HG03520 (cell line): ENCODE data around the gene LIMD2.
A peak's percentile ranks its signal among the peaks of the same experiment; 100 is the strongest.

Experiments used
- ATAC-seq: cut with Tn5 transposase; IDR thresholded peaks from one replicate; pipeline ENCODE4 v1.9.1; 2021; ENCODE audit warnings: mild to moderate bottlenecking, moderate library complexity; ENCODE audit not compliant: unreplicated experiment

The LIMD2 gene

DNA sequence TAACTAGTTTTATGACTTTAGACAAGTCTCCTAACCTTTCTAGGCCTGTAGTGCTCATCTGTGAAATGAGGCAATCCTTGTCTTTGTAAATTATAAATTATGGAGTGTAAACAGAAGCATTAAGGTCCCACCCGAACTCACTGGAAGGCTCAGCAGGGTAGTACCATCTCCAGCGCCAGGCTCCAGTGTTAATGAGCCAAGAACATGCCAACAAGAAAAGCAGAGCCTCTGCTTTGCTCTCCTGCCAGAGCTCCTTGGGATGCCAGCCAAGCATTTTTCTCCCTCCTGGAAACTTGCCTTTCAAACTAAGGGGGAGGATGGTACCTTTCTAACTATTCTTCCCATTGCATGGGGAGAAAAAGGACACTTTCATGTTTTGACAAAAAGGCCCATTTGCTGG, 14.9 kb downstream of the LIMD2 start:
- no peak for ATAC-seq

DNA sequence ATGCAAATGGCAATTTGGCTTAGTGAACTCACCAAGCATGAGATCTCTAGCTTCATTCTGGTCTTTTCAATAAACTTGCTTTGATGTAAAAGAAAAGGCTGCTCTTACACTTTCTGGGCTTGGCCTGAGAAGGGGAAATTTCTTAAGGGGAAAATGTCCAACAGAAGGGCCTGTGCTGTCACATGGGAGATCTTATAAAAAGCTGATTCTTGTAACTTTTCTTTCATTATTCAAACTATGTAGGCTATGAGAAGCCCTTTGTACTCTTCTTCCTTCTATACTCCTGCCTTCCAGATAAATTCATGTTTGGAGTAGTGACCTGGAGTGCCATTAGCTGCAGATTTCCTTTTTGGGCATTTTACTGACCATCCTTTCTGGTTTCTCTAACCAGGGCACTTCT, 16.9 kb downstream of the LIMD2 start:
- no peak for ATAC-seq

DNA sequence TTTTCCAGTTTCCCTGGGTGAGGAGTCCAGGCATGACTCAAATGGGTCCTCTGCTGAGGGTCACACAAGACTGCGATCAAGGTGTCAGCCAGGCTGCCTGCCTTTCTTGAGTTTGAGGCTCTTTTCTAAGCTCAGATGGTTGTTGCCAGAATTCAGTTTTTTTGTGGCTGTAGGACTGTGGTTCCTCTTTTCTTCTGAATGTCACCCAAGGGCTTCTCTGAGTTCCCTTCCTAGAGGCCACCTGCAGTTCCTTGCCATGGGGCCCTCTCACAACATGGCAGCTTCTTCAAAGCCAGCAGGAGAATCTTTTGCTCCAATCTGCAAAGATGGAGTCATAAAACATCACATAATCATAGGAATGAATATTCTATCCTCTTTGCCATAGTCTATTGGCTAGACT, 17.5 kb downstream of the LIMD2 start:
- ATAC-seq, result no peak

DNA sequence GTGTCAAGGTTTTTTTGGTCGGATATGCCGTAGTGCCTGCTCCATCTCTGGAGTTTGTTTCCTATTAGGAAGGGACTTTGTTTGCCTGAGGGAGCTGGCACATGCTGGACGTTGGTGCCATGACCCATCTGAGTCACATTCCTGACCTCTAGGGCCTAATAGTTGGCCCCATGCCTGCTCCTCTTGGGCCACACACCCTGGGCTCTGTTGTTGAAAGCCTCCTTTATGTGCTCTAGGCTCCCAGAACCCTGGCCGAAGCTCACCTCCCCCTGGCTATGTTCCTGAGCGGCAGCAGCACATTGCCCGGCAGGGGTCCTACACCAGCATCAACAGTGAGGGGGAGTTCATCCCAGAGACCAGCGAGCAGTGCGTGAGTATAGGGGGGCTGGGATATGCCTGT, 18.4 kb downstream of the LIMD2 start:
- no peak for ATAC-seq

DNA sequence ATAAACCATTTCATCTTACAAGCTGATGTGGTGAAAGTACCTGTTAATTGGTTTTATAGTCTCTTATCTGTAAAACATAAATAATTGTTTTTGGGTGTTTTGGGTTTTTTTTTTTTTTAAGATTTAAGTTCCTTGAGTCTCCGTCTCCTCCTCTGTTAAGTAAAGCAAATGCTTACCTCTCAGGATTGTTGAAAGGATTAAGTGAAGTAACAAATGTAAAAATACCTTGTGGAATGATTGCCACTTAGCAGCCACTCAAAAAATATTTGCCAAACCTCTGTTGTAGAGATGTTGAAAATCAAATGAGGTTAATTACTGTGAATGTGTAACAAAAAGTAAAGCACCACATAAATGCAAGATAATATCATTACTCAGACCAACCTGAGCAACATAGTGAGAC, 19.2 kb downstream of the LIMD2 start:
- no peak for ATAC-seq

DNA sequence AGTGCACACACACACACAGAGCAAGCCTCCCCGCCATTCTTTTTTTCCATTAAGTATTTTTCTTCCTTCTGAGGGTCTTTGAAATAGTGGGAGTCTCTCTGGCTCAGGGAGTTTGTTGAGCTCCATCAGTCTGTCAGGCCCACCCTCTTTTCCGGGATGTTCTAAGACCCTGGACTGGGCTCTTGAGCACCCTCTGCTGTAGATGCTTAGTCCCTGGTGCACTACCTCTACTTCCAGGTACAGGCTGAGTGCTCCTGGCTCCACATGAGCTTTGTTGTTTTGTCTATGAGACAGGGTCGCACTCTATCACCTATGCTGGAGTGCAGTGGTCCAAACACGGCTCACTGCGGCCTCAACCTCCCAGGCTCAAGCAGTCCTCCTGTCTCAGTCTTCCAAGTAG, 20.7 kb downstream of the LIMD2 start:
- no peak for ATAC-seq

DNA sequence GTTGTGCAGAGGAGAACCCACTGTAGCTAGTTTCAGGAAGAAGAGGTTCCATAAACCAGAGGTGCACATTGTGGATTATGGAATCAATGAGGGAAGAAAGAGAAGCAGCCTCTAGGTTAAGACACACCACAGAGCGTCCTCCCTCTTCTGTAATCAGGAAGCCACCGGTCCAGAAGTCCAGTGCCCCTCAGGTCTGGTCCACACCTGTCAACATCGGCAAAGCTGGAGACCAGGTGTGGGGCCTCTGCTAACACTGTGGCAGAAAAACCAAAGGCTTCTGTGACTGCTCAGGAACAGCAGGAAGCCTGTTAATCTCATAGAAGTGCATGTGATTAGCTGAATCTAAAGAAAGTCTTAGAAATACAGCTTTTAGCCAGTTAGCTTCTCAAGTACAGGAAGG, 23.3 kb downstream of the LIMD2 start:
- no peak for ATAC-seq

DNA sequence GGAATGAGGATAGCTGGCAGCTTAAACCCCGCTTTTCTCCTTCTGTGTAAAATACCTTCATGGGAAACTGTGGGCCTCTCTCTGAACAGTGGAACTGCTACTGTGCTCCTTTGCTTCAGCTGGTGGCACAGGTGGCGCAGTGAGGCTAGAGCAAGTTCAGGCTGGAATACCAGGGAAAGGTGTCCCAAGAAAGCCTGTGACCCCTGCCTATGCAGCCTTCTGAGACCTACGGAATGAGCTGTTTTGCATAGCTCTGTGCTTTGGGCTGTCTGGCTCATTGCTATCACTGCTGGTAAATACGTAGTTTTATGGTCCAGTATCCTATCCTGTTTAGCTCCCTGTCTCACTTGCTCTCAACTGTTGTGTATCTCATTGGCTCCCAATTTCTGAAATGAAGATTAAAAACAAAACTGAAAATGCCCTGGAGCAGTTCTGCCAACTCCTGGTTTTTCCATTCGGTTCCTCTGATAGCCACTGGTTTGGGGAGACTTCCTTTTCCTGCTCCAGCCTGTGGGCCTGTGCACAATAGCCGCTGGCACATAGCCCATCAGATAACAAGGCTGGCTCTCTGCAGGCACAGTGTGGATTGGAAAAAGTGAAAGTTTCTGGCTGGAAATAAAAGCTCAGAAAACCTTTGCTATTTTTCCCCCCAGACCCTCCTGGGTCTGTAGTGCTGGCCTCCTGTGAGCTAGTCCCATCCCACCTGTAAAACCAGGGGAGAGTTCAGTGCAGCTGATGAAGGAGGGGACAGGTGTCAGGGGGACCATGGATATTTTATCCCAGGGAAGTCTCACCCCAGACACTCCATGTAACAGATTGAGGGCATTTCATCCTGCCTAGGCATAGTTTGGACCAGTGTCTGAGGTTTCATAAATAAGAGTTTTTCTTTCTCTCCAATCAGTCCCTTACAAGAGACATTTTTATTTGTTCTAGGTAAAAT, 24.0 kb downstream of the LIMD2 start:
- no peak for ATAC-seq

DNA sequence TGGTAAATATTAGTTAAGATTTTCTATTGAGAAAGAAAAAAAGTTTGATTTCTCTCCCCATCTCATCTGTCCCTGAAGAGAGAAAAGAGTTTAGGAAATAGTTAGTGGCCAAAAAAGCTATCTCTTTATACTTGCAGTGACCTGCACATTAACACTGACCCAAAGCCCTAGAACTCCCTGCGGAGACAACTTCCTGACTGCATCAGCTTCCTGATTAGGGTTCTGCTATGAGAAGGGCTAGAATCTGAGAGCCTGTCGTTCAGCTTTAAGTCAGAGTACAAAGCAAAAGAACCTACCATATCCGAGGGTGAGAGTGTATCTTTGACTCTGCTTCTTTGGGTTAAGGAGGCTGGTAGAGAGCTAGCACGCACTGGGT, 24.7 kb downstream of the LIMD2 start:
- no peak for ATAC-seq

DNA sequence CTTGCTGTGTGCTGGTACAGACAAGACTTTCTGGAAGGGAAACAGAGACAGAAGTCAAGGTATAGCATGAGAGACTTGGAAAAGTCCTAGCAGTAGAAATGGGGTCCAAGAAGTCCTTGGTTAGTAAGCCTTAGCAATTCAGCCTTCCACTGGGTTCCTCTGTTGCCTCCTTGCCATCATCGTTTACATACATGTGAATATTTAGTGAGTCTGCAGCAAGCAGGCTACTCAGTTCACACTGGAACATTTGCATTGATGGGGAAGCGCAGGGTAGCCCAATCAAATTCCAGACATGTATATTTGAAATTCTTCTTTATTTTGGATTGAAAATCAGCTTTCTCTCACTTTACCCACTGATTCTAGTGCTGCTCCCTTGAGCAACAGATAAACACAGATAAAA, 27.1 kb downstream of the LIMD2 start:
- ATAC-seq, result no peak

DNA sequence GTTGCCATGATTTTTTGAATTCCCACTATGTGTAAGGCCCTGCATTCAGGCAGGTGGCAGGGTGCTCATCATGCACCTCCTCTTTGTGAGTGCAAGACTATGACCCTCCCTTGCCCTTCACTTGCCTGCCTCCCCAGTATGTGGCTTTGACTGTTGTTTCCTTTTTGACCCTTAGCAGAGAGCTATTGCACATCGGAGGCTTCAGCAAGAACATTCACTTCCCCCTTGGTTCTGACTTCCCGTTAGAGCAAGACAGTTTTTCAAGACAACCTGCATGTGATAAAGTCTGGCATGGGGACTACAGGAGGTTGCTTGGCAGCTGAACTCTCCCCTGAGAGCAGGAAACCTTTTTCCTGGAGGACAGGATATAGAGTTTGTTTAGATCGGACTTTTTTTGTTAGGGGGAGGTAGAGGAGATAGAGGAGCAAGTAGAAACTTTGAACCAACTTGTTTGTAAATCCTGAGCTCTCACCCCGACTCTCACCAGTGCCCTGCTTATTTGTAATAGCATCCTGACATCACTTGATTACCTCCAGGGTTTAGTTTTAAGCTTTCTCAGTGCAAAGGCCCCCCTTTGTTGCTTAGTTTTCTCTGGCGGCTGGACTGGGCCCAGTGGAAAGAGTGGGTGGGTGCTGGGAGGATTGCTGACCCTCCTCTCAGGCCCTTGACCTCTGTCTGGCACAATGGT, 34.3 kb downstream of the LIMD2 start:
- ATAC-seq, result no peak

DNA sequence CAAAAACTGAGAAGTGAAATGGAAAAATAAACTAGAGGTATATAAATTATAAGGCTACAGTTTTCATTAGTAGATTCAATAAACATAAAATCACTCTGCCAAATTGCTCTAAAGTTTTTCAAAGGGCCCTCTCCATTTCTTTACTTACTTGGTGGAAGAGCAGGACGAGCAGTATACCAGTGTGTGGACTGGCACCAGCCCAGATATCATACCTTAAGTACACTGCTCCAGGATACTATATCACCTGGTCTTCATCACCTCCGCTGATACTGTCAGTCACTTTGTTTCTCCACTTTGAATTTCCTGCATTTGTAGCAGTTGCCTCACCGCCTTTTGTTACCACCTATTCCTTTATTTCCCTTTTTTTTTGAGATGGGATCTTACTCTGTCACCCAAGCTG, 40.1 kb downstream of the LIMD2 start:
- no peak for ATAC-seq

DNA sequence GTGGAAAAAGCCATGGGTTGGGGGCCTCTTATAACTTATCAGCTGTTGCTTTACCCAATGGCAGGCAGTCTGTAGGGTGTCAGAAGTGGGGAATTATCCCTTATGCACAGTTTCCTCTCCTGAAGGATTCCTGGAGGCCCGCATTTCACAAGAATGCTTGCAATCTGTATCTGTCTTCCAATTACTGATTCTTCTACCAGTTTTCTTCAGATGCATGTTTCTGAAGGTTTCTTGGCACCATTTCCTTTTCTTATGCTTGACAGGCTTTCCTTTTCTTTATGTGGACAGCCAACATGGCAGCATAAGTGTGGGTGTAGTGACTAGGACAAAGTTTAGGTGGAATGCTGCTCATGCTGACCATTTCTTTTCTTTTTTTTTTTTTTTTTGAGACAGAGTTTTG, 41.6 kb downstream of the LIMD2 start:
- no peak for ATAC-seq

DNA sequence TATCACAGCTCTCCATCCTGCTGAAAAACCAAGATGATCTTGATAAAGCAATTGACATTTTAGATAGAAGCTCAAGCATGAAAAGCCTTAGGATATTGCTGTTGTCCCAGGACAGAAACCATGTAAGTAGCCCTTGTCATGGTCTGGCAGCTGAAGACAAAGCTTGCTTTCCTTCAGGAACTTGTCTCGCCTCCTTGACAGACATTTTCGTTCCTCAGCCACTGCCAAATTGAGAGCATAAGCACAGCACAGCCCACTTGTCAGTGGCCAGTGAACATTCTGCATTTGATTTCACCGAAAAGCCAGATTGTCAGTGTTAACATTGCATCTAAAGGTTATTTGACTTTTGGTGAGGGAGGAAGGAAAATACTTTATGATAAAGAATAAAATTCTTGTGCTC, 42.1 kb downstream of the LIMD2 start:
- ATAC-seq, result no peak

DNA sequence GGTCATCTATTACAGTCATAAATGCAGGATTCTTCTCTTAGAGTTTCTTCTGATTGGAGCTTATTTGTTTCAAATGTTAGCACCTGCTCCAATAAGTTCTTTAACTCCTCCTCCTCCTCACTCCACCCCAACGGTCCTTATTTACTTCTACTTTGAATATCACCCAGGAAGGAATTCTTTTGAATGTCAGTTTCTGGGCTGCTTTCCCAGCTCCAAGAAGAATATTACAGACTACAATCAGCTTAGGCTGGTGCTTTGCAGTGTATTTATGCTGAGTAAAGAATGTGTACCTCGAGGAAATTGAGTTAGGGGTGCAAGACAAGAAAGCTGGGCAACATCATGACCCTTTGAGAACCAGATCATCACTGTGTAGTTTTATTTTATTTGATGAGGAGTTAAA, 46.9 kb downstream of the LIMD2 start:
- no peak for ATAC-seq

DNA sequence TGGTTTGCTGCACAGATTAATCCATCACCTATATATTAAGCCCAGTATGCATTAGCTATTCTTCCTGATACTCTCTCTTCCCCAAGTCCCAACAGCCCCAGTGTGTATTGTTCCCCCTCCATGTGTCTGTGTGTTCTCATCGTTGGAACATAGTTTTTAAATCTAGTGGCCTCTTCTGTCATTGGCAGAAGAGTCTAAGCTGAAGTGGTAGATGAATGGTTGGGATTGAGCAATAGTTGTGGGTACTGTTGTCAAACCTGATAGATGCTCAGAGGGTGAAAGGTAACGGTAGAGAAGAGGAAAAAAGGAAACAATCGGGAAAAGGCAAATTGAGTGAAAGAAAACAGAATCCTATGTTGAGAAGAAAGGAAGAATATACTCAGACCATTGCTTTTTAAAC, 47.8 kb downstream of the LIMD2 start:
- no peak for ATAC-seq

DNA sequence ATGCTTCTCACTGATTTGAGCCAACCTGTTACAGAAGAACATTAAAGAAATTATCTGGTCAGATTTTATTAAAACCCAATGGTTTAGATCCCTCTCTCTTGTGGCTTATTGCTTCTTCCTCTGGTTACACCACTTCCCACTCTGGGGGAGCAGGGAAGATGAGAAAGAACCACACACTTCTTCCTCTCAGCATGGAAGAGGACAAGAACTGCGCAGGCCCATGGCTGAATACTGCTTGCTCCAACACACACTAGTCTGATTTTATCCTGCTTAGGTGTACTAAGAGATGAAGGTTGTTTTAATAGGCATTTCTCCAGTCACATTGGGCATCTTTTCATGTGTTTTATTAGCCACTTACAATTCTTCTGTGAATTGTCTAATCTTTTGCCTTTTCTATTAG, 50.1 kb downstream of the LIMD2 start:
- ATAC-seq, result no peak

DNA sequence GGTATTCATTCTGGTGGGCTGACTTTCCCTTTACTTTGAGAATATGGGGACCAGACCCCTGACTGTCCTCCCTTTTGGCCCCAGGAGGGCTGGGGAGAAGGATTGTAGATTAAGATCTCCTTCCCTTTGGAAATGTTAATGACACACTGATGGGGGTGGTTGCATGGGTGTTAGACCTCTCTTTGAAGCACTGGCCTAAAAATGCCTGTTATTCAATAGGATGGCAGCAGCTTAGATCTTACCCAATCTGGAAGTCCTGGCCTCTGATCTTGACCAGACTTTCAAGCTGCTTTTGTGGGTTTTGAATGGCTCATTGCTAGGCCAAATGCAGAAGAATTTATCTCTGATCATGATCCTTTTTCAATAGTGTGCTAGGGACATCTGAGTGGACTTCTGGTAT, 52.0 kb downstream of the LIMD2 start:
- ATAC-seq, result no peak

DNA sequence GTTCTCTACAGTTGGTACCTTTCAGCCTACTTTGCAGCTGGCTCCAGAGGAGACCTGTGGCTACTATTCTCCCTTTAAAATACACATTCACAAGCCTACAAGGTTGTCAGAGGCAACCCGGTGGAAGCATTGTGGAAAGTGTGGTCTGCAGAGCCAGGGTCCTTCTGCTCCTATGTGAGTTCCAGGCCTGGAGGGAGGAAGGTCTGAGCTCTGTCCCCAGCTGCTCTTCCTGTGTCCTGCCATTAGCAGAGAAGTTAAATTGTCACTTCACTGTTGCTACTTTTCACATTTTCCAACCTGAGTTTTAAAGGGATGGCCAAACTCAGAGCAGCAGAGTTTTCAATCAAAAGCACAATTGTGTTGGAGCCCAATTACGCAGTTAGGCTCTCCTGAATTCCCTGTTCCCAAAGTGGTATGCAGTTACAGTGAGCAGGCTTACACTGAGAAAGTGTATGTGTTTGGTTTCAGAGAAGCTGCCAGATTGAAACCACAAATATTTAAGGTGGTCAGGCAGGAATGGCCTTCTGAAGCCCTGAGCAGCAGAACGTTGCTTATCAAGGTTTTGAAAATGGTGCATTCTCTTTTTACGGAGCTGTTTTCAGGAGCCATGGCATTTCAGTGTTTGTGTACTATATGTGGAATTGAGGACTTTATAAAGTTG, 52.7 kb downstream of the LIMD2 start:
- no peak for ATAC-seq

DNA sequence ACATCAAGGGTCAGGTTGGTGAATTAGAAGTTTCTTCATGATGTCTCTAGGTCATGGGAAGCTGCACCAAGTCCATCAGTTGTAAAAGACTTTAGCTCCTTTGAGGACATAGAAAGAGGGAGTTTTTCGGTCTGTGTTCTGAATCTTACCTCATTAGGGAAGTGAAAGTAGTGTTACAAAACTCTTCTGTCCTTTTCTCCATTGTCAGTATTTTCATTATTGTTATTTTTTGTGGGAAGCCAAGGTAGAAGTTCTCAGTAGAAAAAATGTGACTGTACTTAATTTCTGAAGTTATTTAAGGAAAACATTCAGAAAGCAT, 53.5 kb downstream of the LIMD2 start:
- peak; percentile 68 for ATAC-seq
